Occipital lobe (tissue), 3 donors: ENCODE measurements around the gene CCDC122. TPM values are rescaled to one million over a fixed set of nuclear protein-coding genes. Genes with fewer than 3 reads are reported as not detected.
A peak's percentile ranks its signal among the peaks of the same experiment; 100 is the strongest.

Experiments
- DNase-seq: peaks from one replicate; lab custom pipeline; 2025; lab: John Stamatoyannopoulos, UW
- small RNA-seq: library from RNA; depleted of rRNA; stranded (forward); fragments of <200 nt; gene quantifications from one replicate; pipeline ENCODE3, GENCODE V24; 2014
- total RNA-seq: library from RNA; depleted of rRNA; stranded (reverse); fragments of >200 nt; gene quantifications from one replicate; pipeline ENCODE4 v1.2.3, GENCODE V29; 2014

The CCDC122 gene
- total RNA-seq, 1 donor from 2014 or later = 13.4 TPM

- no peak for DNase-seq
Observed at GRCh38 chr13:43804461-43805070, 75.0 kb downstream of the CCDC122 start.

- DNase-seq = no peak
Observed at GRCh38 chr13:43802511-43802910, 77.0 kb downstream of the CCDC122 start.

GRCh38 chr13:43800828-43801227 is 78.7 kb downstream of the CCDC122 start:
- no peak for DNase-seq

GRCh38 chr13:43799191-43799590 is 80.3 kb downstream of the CCDC122 start:
- no peak for DNase-seq

GRCh38 chr13:43797869-43798268 is 81.7 kb downstream of the CCDC122 start:
- no peak for DNase-seq

GRCh38 chr13:43797159-43797558 is 82.4 kb downstream of the CCDC122 start:
- no peak for DNase-seq

- DNase-seq = no peak
Observed at GRCh38 chr13:43794416-43794815, 85.1 kb downstream of the CCDC122 start.

- no peak for DNase-seq
Observed at GRCh38 chr13:43792076-43792881, 87.3 kb downstream of the CCDC122 start.

GRCh38 chr13:43787997-43788396 is 91.5 kb downstream of the CCDC122 start:
- DNase-seq = no peak

- no peak for DNase-seq
Observed at GRCh38 chr13:43787518-43787891, 92.0 kb downstream of the CCDC122 start.

GRCh38 chr13:43786766-43787517 is 92.6 kb downstream of the CCDC122 start, which contains the start of gene ENOX1:
Gene ENOX1 (minus strand): TSS chr13:43786972.
- DNase-seq = peak; percentile 83

GRCh38 chr13:43786472-43786765 is 93.1 kb downstream of the CCDC122 start:
- DNase-seq = no peak

Small RNA genes within 50 kb of the gene (small RNA-seq; reads per million reads assigned to genes)
- not detected for gene AL162713.1

Other genes with a start within 250 kb of the CCDC122 start
- 45.2 TPM for gene ENOX1, start 92.8 kb downstream of the CCDC122 start, total RNA-seq
- gene LACC1, start 164 bp upstream of the CCDC122 start, total RNA-seq = 4.2 TPM